Natural killer cell treated with Interleukin-12 subunit alpha and Interleukin-12 subunit beta and Interleukin-15 and Interleukin-18, amount 100 ng/mL, for 72 hours (primary cell): ENCODE measurements around the gene MARCHF11. TPM values are rescaled to one million over a fixed set of nuclear protein-coding genes. Genes with fewer than 3 reads are reported as not detected.

Source experiments
- ATAC-seq, 2 donors: fragments of 150-1000 bp; cut with Tn5 transposase in 1 of 2; sonication (Bioruptor Pico), chemical (Tn5 transposase) in 1 of 2; 2 replicates each; pipeline ENCODE4 v1.10.0; 2021
- DNase-seq: peaks from one replicate; pipeline ENCODE4 v3.0.0; 2022; ENCODE audit warnings: low spot score
- H3K27ac Mint-ChIP-seq, 2 donors: 1 replicate in 1 of 2; 2 replicates in 1 of 2; pipeline ENCODE4 v1.8.0; 2022; ENCODE audit warnings: mixed read lengths in 2 of 2, mild to moderate bottlenecking in 1 of 2, moderate library complexity in 1 of 2
- H3K27me3 Mint-ChIP-seq, 2 donors: 1 replicate in 1 of 2; 2 replicates in 1 of 2; pipeline ENCODE4 v1.8.0; 2022; ENCODE audit warnings: mixed read lengths in 2 of 2
- H3K36me3 Mint-ChIP-seq: one replicate; pipeline ENCODE4 v1.8.0; 2022; ENCODE audit warnings: mixed read lengths
- H3K4me1 Mint-ChIP-seq, 2 donors: 1 replicate in 1 of 2; 2 replicates in 1 of 2; pipeline ENCODE4 v1.8.0; 2022; ENCODE audit warnings: low read depth in 2 of 2, mixed read lengths in 2 of 2, mild to moderate bottlenecking in 1 of 2
- H3K4me3 Mint-ChIP-seq: one replicate; pipeline ENCODE4 v1.8.0; 2022; ENCODE audit warnings: mixed read lengths
- H3K9me3 Mint-ChIP-seq: 2 replicates; pipeline ENCODE4 v1.8.0; 2022; ENCODE audit warnings: mixed read lengths
- total RNA-seq, 2 donors: library from RNA; stranded (reverse); gene quantifications; one replicate each; pipeline ENCODE4 v1.2.3, GENCODE V29; 2022

The MARCHF11 gene
- total RNA-seq, 2 donors from 2014 or later: not detected

DNA sequence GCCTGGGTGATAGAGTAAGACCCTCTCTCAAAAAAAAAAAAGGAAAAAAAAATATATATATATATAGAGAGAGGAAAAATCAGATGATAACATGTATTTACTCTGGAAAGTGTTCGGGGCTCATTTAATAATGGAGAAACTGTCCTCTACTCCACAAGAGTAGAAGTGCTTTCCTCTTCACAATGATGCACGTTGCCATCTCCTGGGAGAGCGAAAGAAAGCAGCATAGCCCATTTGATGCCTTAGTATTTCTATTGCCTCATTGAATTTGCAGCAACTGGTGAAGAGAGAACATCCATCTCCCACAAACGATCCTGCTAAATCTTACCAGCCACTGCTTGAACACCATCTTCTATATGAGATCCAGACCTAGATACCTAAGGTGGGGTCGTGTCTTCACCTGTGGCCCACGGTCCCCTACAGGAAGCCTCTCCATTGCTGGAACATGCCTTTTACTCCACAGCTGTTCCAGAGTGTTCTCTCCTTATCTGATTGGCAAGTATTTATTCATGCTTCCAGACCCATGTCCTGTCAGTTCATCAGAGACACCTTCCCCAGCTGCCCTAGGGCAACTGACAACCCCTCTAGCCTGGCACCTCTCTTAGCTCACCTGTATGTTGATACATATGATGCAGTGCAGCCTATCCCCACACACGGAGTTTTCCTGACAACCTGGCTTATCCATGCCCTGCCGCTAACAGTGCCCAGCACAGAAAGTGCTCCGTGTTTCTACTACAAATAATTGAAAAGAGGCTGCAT is 115.3 kb downstream of the MARCHF11 start:
- ATAC-seq (no peak), DNase-seq (no peak)
- Mint-ChIP-seq H3K4me1 (no peaks in the 10 kb centered on the region), H3K36me3 (no peaks in the 10 kb centered on the region), H3K27me3 (no peaks in the 10 kb centered on the region), H3K9me3 (peaks cover 15% of the 10 kb centered on the region), H3K4me3 (no peak overlapping the region), H3K27ac (no peak overlapping the region)

GRCh38 chr5:16061163-16061562 is 118.4 kb downstream of the MARCHF11 start:
- ATAC-seq (no peak), DNase-seq (no peak)
- H3K9me3 Mint-ChIP-seq: peaks cover 19% of the 10 kb centered on the region
- no peak overlapping the region for H3K4me3 Mint-ChIP-seq
- H3K4me1 Mint-ChIP-seq: no peaks in the 10 kb centered on the region
- no peaks in the 10 kb centered on the region for H3K36me3 Mint-ChIP-seq
- H3K27me3 Mint-ChIP-seq: no peaks in the 10 kb centered on the region
- H3K27ac Mint-ChIP-seq: no peak overlapping the region

GRCh38 chr5:16057277-16057676 is 122.3 kb downstream of the MARCHF11 start:
- Mint-ChIP-seq H3K27me3 (no peaks in the 10 kb centered on the region), H3K36me3 (no peaks in the 10 kb centered on the region), H3K9me3 (peaks cover 24% of the 10 kb centered on the region), H3K4me3 (no peak overlapping the region), H3K4me1 (no peaks in the 10 kb centered on the region), H3K27ac (no peak overlapping the region)
- DNase-seq (no peak), ATAC-seq (no peak)

- no peaks in the 10 kb centered on the region for H3K4me1 Mint-ChIP-seq
- ATAC-seq (no peak), DNase-seq (no peak)
Observed at GRCh38 chr5:16051246-16051755, 128.3 kb downstream of the MARCHF11 start.

DNA sequence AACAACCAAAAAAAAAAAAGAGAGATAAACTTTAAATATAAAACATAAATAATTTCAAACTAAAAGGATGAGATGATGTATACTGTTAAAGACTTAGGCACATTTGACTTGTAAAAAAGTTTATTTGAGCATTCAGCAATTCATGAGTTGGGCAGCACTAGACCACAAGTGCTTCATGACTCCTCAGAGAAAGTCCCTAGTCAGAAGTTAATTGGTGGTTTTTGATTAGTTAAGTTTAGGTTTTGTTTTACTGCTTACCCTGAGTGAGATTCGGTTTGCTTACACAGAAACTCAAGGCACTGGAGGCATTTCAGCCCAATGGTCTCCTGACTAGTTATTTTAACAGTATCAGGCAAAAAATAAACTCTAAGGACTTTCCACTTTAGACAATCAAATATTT is 129.2 kb downstream of the MARCHF11 start:
- H3K27ac Mint-ChIP-seq: no peak overlapping the region
- H3K27me3 Mint-ChIP-seq: no peaks in the 10 kb centered on the region
- no peak overlapping the region for H3K4me3 Mint-ChIP-seq
- no peaks in the 10 kb centered on the region for H3K4me1 Mint-ChIP-seq
- H3K9me3 Mint-ChIP-seq: peaks cover 16% of the 10 kb centered on the region
- peaks cover 4% of the 10 kb centered on the region for H3K36me3 Mint-ChIP-seq
- no peak for DNase-seq
- no peak for ATAC-seq

More at GRCh38 chr5:16051246-16051755, 128.3 kb downstream of the MARCHF11 start:
- Mint-ChIP-seq H3K36me3 (peaks cover 4% of the 10 kb centered on the region), H3K9me3 (peaks cover 16% of the 10 kb centered on the region), H3K27me3 (no peaks in the 10 kb centered on the region), H3K27ac (no peak overlapping the region), H3K4me3 (no peak overlapping the region)

DNA sequence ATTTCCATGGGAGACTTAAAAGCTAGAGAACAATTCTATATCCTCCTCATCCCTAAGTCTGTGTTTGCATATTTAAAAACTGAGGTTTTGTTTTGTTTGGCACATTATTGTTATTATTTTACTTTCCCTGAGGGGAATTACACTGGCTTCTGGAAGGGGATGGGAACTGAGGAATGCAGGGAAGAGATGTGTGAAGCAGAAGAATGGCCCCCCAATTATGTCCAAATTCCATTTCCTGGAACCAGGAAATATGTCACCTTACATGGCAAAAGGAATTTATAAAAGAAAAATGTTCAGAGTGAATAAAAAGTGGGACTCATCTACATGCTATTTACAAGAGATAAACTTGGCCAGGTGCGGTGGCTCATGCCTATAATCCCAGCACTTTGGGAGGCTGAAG is 129.8 kb downstream of the MARCHF11 start:
- no peaks in the 10 kb centered on the region for H3K4me1 Mint-ChIP-seq
- peaks cover 12% of the 10 kb centered on the region for H3K9me3 Mint-ChIP-seq
- ATAC-seq (no peak), DNase-seq (no peak)
- no peak overlapping the region for H3K4me3 Mint-ChIP-seq
- H3K27ac Mint-ChIP-seq: no peak overlapping the region
- H3K27me3 Mint-ChIP-seq: no peaks in the 10 kb centered on the region
- H3K36me3 Mint-ChIP-seq: peaks cover 4% of the 10 kb centered on the region

GRCh38 chr5:16048132-16048531 is 131.5 kb downstream of the MARCHF11 start:
- peaks cover 7% of the 10 kb centered on the region for H3K9me3 Mint-ChIP-seq
- DNase-seq (no peak), ATAC-seq (no peak)
- H3K4me1 Mint-ChIP-seq: no peaks in the 10 kb centered on the region
- no peaks in the 10 kb centered on the region for H3K27me3 Mint-ChIP-seq
- H3K36me3 Mint-ChIP-seq: peaks cover 4% of the 10 kb centered on the region
- no peak overlapping the region for H3K4me3 Mint-ChIP-seq
- no peak overlapping the region for H3K27ac Mint-ChIP-seq

DNA sequence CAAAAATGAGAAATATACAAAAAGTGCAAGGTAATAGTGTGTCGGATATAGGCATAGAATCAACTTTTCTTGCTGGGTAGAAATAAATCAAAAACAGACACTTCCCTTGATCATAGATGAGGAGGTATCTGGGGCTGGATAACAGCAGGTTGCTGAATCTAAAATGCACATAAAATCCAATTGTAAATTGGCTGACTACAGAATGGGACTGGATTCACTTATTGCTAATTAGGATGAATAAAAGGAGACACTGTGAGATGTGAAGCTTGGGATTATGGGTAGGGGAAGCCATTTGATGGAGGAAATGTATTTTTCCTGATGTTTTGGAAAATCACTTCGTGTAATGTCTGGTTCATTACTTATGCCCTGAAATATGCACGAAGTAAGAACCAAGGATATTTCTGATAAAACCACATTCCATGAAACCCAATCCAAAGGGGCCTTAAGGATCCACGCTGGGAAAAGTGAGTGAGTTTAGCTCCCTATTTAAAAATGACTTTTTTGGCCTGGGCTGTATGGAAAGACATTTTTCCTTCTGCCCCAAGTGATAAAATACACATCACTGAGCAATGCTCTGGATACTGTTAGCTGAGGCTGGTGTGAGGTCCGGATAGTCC is 136.1 kb downstream of the MARCHF11 start:
- H3K9me3 Mint-ChIP-seq: peaks cover 3% of the 10 kb centered on the region
- H3K4me1 Mint-ChIP-seq: no peaks in the 10 kb centered on the region
- DNase-seq (no peak), ATAC-seq (no peak)
- H3K36me3 Mint-ChIP-seq: peaks cover 3% of the 10 kb centered on the region
- no peak overlapping the region for H3K27ac Mint-ChIP-seq
- no peak overlapping the region for H3K4me3 Mint-ChIP-seq
- H3K27me3 Mint-ChIP-seq: no peaks in the 10 kb centered on the region

DNA sequence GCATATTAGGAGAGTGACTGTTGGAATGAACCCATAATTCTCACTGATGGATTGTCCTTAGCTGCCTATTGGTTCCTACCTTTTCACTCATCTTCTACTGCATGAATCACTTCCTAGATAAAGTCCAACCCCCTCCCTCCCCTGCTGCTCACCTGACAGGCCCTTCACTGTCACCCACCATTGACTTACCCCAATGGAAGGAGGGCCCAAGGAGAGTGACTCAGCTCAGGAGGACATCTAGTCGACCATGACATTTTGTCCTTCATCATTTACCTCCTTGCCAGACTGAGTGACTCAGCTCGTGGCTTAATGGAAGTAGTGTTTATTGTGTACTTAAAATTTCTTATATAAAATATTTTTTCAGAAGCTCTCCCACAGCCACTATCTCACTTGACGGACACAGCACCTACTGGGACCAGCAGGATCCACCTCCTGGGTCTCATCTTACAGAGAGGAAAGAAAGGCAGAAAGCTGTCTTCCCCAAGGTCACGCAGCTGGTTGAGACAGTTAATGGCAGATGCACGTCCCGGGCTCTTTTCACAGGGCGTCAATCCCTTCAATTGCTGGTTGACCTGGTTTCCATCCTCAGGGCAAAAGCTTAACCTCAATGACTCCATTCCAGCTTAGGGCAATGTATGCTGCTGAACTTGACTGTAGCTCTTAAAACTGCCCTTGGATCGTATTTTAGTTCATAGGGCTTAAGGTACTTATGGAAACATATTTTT is 142.3 kb downstream of the MARCHF11 start:
- no peaks in the 10 kb centered on the region for H3K36me3 Mint-ChIP-seq
- H3K9me3 Mint-ChIP-seq: peaks cover 4% of the 10 kb centered on the region
- no peaks in the 10 kb centered on the region for H3K27me3 Mint-ChIP-seq
- H3K4me1 Mint-ChIP-seq: no peaks in the 10 kb centered on the region
- DNase-seq: no peak
- ATAC-seq: no peak
- H3K4me3 Mint-ChIP-seq: no peak overlapping the region
- no peak overlapping the region for H3K27ac Mint-ChIP-seq

- H3K36me3 Mint-ChIP-seq: no peaks in the 10 kb centered on the region
- DNase-seq: no peak
- H3K27ac Mint-ChIP-seq: no peak overlapping the region
- no peak for ATAC-seq
- peaks cover 7% of the 10 kb centered on the region for H3K9me3 Mint-ChIP-seq
- no peaks in the 10 kb centered on the region for H3K27me3 Mint-ChIP-seq
- no peaks in the 10 kb centered on the region for H3K4me1 Mint-ChIP-seq
- H3K4me3 Mint-ChIP-seq: no peak overlapping the region
Observed at GRCh38 chr5:16034319-16035001, 145.1 kb downstream of the MARCHF11 start.

DNA sequence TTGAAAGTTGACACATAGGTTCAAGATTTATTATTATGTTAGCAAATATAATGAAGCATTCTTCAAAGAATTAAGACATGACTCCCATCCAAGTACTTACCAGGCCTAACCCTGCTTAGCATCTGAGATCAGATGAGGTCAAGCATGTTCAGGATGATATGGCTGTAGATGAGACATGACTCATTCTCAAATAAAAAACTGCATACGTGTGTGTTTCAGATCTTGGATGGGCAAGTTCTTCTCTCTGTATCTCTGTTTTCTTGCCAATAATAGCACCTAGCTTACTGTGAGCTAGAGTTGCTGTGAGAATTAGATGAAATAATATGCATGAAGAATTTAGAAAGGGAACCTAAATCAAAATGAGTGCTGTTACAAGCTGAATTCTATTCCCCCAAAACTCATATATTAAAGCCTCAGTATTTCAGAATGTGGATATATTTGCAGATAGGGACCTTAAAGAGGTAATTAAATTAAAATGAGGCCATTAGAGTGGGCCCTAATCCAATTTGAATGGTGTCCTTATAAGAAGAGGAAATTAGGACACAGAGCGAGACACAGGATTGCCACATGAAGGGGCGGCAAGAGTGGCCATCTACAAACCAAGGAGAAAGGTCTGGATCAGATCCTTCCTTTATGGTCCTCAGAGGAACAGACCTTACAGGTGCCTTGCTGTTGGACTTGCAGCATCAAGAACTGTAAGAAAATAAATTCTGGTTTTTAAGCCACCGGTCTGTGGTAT is 146.2 kb downstream of the MARCHF11 start:
- H3K27ac Mint-ChIP-seq: no peak overlapping the region
- H3K4me1 Mint-ChIP-seq: no peaks in the 10 kb centered on the region
- H3K27me3 Mint-ChIP-seq: no peaks in the 10 kb centered on the region
- ATAC-seq (no peak), DNase-seq (no peak)
- H3K9me3 Mint-ChIP-seq: peaks cover 7% of the 10 kb centered on the region
- H3K36me3 Mint-ChIP-seq: no peaks in the 10 kb centered on the region
- no peak overlapping the region for H3K4me3 Mint-ChIP-seq

GRCh38 chr5:16028708-16029107 is 150.9 kb downstream of the MARCHF11 start:
- Mint-ChIP-seq H3K4me3 (no peak overlapping the region), H3K27me3 (no peaks in the 10 kb centered on the region), H3K27ac (no peak overlapping the region), H3K36me3 (no peaks in the 10 kb centered on the region), H3K4me1 (no peaks in the 10 kb centered on the region), H3K9me3 (peaks cover 7% of the 10 kb centered on the region)
- ATAC-seq: no peak
- no peak for DNase-seq

GRCh38 chr5:16025681-16026080 is 153.9 kb downstream of the MARCHF11 start:
- Mint-ChIP-seq H3K9me3 (peaks cover 7% of the 10 kb centered on the region), H3K27me3 (no peaks in the 10 kb centered on the region), H3K4me3 (no peak overlapping the region), H3K27ac (no peak overlapping the region), H3K36me3 (no peaks in the 10 kb centered on the region), H3K4me1 (no peaks in the 10 kb centered on the region)
- no peak for ATAC-seq
- DNase-seq: no peak
